ENCODE data around the gene ITLN1. TPM values are rescaled to one million over a fixed set of nuclear protein-coding genes. Genes with fewer than 3 reads are reported as not detected.
"Not testable (repeated sequence)": the region's sequence is repeated elsewhere in the genome, so short reads cannot be mapped to it uniquely, and the experiment has no call there.

The ITLN1 gene
- total RNA-seq, 4 donors from 2014 or later = 0.90 to 1.2 TPM; not detected in 2

GRCh38 chr1:160868141-160868540 is 16.8 kb downstream of the ITLN1 start:
- no peaks in the 10 kb centered on the region for H3K9me3 ChIP-seq
- no peak overlapping the region for H3K4me3 ChIP-seq
- no peak for TF ChIP-seq POLR2A (IDR thresholded peaks at IDR 0.05)
- TF ChIP-seq CTCF (IDR thresholded peaks at IDR 0.05) = no peak
- H3K4me1 ChIP-seq = no peaks in the 10 kb centered on the region
- H3K27ac ChIP-seq = no peak overlapping the region
- no peaks in the 10 kb centered on the region for H3K27me3 ChIP-seq
- intact Hi-C loops (cut with DNase I; ENCODE audit: low total_unique reads) = no loop called here
- DNase-seq = no peak
- H3K36me3 ChIP-seq = no peaks in the 10 kb centered on the region

- DNase-seq; H3K4me1 ChIP-seq; H3K36me3 ChIP-seq; H3K27ac ChIP-seq; H3K9me3 ChIP-seq; intact Hi-C loops (cut with DNase I; ENCODE audit: low total_unique reads); H3K27me3 ChIP-seq; H3K4me3 ChIP-seq: not testable (repeated sequence)
Observed at GRCh38 chr1:160867651-160868050, 17.3 kb downstream of the ITLN1 start.

- DNase-seq = no peak
- H3K27ac ChIP-seq = no peak overlapping the region
- no peaks in the 10 kb centered on the region for H3K4me1 ChIP-seq
- no peaks in the 10 kb centered on the region for H3K27me3 ChIP-seq
- no peak for TF ChIP-seq CTCF (IDR thresholded peaks at IDR 0.05)
- no peak for TF ChIP-seq POLR2A (IDR thresholded peaks at IDR 0.05)
- intact Hi-C loops (cut with DNase I; ENCODE audit: low total_unique reads) = no loop called here
- H3K4me3 ChIP-seq = no peak overlapping the region
- H3K9me3 ChIP-seq = no peaks in the 10 kb centered on the region
- H3K36me3 ChIP-seq = no peaks in the 10 kb centered on the region
Observed at GRCh38 chr1:160866695-160867260, 18.2 kb downstream of the ITLN1 start.

GRCh38 chr1:160866001-160866694 is 18.8 kb downstream of the ITLN1 start:
- TF ChIP-seq POLR2A (IDR thresholded peaks at IDR 0.05) = no peak
- no peak for TF ChIP-seq CTCF (IDR thresholded peaks at IDR 0.05)
- Histone ChIP-seq H3K36me3 (no peaks in the 10 kb centered on the region), H3K9me3 (no peaks in the 10 kb centered on the region), H3K4me3 (no peak overlapping the region), H3K27me3 (no peaks in the 10 kb centered on the region), H3K4me1 (no peaks in the 10 kb centered on the region), H3K27ac (no peak overlapping the region)
- no peak for DNase-seq
- intact Hi-C loops (cut with DNase I; ENCODE audit: low total_unique reads) = no loop called here

GRCh38 chr1:160865337-160865736 is 19.6 kb downstream of the ITLN1 start:
- TF ChIP-seq CTCF (IDR thresholded peaks at IDR 0.05) (no peak), POLR2A (IDR thresholded peaks at IDR 0.05) (no peak)
- DNase-seq = no peak
- Histone ChIP-seq H3K36me3 (no peaks in the 10 kb centered on the region), H3K4me3 (no peak overlapping the region), H3K4me1 (no peaks in the 10 kb centered on the region), H3K27ac (no peak overlapping the region), H3K27me3 (no peaks in the 10 kb centered on the region), H3K9me3 (no peaks in the 10 kb centered on the region)
- intact Hi-C loops (cut with DNase I; ENCODE audit: low total_unique reads) = no loop called here

All from uterus (tissue), 4 donors.